Neural progenitor cell (in vitro differentiated cells): Measurements from ENCODE around the gene LRRC26. TPM values are rescaled to one million over a fixed set of nuclear protein-coding genes. Genes with fewer than 3 reads are reported as not detected.
"Not testable (repeated sequence)": the region's sequence is repeated elsewhere in the genome, so short reads cannot be mapped to it uniquely, and the experiment has no call there.

Experiments used
- DNase-seq: peaks from one replicate; pipeline ENCODE4 v3.0.0-alpha.2; 2016; ENCODE audit warnings: low spot score
- H2AFZ ChIP-seq: fragments of 200-600 bp; sonication (generic); replicated peaks from 2 replicates; pipeline ENCODE4 v1.6.1; 2016; ENCODE audit warnings: antibody characterized with exemption
- H3F3A ChIP-seq: fragments of 200-600 bp; sonication (generic); 2 replicates; pipeline ENCODE4 v1.6.1; 2016; ENCODE audit warnings: antibody characterized with exemption, low read depth
- H3K27ac ChIP-seq: fragments of 200-600 bp; sonication (generic); 2 replicates; pipeline ENCODE4 v1.5.1; 2016; ENCODE audit warnings: mild to moderate bottlenecking
- H3K27me3 ChIP-seq: fragments of 200-600 bp; sonication (generic); 2 replicates; pipeline ENCODE4 v1.6.1; 2016; ENCODE audit warnings: mild to moderate bottlenecking, moderate library complexity
- H3K36me3 ChIP-seq: fragments of 200-600 bp; sonication (generic); 2 replicates; pipeline ENCODE4 v1.5.1; 2016
- H3K4me1 ChIP-seq: fragments of 200-600 bp; sonication (generic); 2 replicates; pipeline ENCODE4 v1.6.1; 2016; ENCODE audit warnings: mixed run types
- H3K4me2 ChIP-seq: fragments of 200-600 bp; sonication (generic); 2 replicates; pipeline ENCODE4 v1.6.1; 2016
- H3K4me3 ChIP-seq: fragments of 200-600 bp; sonication (generic); 2 replicates; pipeline ENCODE4 v1.5.1; 2016
- H3K79me2 ChIP-seq: fragments of 200-600 bp; sonication (generic); 2 replicates; pipeline ENCODE4 v1.6.1; 2016; ENCODE audit warnings: low read depth
- H3K9ac ChIP-seq: fragments of 200-600 bp; sonication (generic); 2 replicates; pipeline ENCODE4 v1.6.1; 2016
- H3K9me3 ChIP-seq: fragments of 200-600 bp; sonication (generic); 2 replicates; pipeline ENCODE4 v1.5.1; 2016; ENCODE audit warnings: low read depth
- H4K20me1 ChIP-seq: fragments of 200-600 bp; sonication (generic); 2 replicates; pipeline ENCODE4 v1.6.1; 2016; ENCODE audit warnings: low read depth
- H3K27ac Mint-ChIP-seq: 3 replicates; pipeline ENCODE4 v1.8.0; 2021; ENCODE audit warnings: mixed read lengths
- H3K27me3 Mint-ChIP-seq: 2 replicates; pipeline ENCODE4 v1.8.0; 2022; ENCODE audit warnings: low read depth, mild to moderate bottlenecking, inconsistent platforms, moderate library complexity, mixed read lengths; ENCODE audit not compliant: insufficient read depth
- H3K36me3 Mint-ChIP-seq: 3 replicates; pipeline ENCODE4 v1.8.0; 2021; ENCODE audit warnings: mixed read lengths
- H3K4me1 Mint-ChIP-seq: 3 replicates; pipeline ENCODE4 v1.8.0; 2021; ENCODE audit warnings: mixed read lengths
- H3K4me3 Mint-ChIP-seq: 3 replicates; pipeline ENCODE4 v1.8.0; 2021; ENCODE audit warnings: mild to moderate bottlenecking, moderate library complexity, mixed read lengths
- H3K9me3 Mint-ChIP-seq: 3 replicates; pipeline ENCODE4 v1.8.0; 2020; ENCODE audit warnings: mixed read lengths
- EZH2 ChIP-seq: fragments of 200-600 bp; sonication (generic); IDR thresholded peaks from 2 replicates; pipeline ENCODE4 v1.6.1; 2017; ENCODE audit warnings: antibody characterized with exemption, mild to moderate bottlenecking, moderate library complexity
- EZH2phosphoT487 ChIP-seq: fragments of 200-600 bp; sonication (generic); IDR thresholded peaks from 2 replicates; pipeline ENCODE4 v1.6.1; 2017; ENCODE audit warnings: antibody characterized with exemption
- total RNA-seq: library from RNA; depleted of rRNA; stranded (reverse); fragments of >200 nt; gene quantifications from 2 replicates; pipeline ENCODE4 v1.2.3, GENCODE V29; 2015; ENCODE audit warnings: low replicate concordance
- TF ChIP-seq, protein P1 (sequence below): fragments of 200-600 bp; sonication (generic); IDR thresholded peaks from 2 replicates; pipeline ENCODE4 v1.5.1; 2017; ENCODE audit warnings: antibody characterized with exemption, mild to moderate bottlenecking

The LRRC26 gene
- total RNA-seq, 1 donor from 2014 or later = not detected

DNA sequence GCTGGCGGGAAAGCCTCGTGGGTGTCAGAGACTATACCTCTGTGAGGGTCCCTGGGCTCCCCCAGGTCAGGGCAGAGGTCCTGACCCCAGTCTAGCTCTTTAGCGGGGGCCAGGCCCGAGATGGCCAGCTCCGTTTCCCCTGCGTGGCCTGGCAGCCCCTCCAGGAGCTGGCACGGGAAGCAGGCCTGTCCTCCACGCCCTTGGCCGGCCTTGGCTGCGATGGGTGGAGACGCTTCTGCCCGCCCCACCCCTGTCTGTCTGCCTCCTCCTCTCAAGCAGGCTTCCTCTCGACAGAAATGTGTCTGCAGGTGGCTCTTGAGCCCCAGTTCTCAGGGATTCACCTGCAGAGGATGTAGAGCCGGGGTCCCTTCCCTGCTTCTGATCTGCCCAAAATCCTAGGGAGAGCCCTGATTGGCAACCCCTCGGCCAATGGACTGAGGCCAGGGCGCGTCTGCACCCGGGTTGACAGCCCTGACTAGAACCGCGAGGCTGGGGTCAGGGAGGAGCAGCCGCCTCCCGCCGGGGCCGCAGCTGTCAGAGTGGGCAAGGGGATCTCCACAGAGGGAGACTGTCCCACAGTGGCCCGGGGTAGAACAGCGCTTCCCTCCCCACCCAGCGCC is 33.5 kb downstream of the LRRC26 start:
- H3K36me3 Mint-ChIP-seq = peaks cover 1% of the 10 kb centered on the region
- Histone ChIP-seq H3K36me3 (no peaks in the 10 kb centered on the region), H3K4me2 (no peak overlapping the region), H3K4me1 (no peaks in the 10 kb centered on the region), H3K27me3 (peaks cover 100% of the 10 kb centered on the region), H3F3A (peaks cover 9% of the 10 kb centered on the region), H3K79me2 (no peaks in the 10 kb centered on the region), H4K20me1 (peaks cover 42% of the 10 kb centered on the region), H2AFZ (no peak overlapping the region), H3K9ac (no peak overlapping the region), H3K9me3 (no peaks in the 10 kb centered on the region), H3K4me3 (no peak overlapping the region), H3K27ac (no peak overlapping the region)
- TF ChIP-seq, protein P1, sequence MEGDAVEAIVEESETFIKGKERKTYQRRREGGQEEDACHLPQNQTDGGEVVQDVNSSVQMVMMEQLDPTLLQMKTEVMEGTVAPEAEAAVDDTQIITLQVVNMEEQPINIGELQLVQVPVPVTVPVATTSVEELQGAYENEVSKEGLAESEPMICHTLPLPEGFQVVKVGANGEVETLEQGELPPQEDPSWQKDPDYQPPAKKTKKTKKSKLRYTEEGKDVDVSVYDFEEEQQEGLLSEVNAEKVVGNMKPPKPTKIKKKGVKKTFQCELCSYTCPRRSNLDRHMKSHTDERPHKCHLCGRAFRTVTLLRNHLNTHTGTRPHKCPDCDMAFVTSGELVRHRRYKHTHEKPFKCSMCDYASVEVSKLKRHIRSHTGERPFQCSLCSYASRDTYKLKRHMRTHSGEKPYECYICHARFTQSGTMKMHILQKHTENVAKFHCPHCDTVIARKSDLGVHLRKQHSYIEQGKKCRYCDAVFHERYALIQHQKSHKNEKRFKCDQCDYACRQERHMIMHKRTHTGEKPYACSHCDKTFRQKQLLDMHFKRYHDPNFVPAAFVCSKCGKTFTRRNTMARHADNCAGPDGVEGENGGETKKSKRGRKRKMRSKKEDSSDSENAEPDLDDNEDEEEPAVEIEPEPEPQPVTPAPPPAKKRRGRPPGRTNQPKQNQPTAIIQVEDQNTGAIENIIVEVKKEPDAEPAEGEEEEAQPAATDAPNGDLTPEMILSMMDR = no peak
- TF ChIP-seq EZH2phosphoT487 = no peak
- no peak for TF ChIP-seq EZH2
- no peak overlapping the region for H3K4me3 Mint-ChIP-seq
- no peak for DNase-seq
- H3K4me1 Mint-ChIP-seq = peaks cover 2% of the 10 kb centered on the region
- no peak overlapping the region for H3K27ac Mint-ChIP-seq
- peaks cover 59% of the 10 kb centered on the region for H3K27me3 Mint-ChIP-seq
- H3K9me3 Mint-ChIP-seq = peaks cover 3% of the 10 kb centered on the region

DNA sequence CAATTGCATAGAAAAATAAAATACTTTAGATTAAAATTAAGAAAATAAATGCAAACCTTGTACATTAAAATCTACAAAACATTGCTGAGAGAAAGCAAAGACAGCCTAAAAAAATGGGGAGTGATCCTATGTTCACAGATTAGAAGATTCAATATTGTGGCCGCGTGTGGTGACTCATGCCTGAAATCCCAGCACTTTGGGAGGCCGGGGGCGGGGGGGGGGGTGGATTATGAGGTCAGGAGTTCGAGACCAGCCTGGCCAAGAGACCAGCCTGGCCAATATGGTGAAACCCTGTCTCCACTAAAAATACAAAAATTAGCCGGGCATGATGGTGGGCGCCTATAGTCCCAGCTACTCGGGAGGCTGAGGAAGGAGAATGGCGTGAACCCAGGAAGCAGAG is 34.7 kb downstream of the LRRC26 start:
- H4K20me1 ChIP-seq = peaks cover 30% of the 10 kb centered on the region
- H3K27ac Mint-ChIP-seq, H3K4me3 ChIP-seq, H3K9ac ChIP-seq, H3K9me3 Mint-ChIP-seq, H3K4me2 ChIP-seq, H2AFZ ChIP-seq, H3K4me1 Mint-ChIP-seq, H3K4me3 Mint-ChIP-seq, H3K27ac ChIP-seq, H3K36me3 ChIP-seq, H3K79me2 ChIP-seq, H3F3A ChIP-seq, DNase-seq, H3K36me3 Mint-ChIP-seq, H3K9me3 ChIP-seq, H3K4me1 ChIP-seq: not testable (repeated sequence)
- peaks cover 100% of the 10 kb centered on the region for H3K27me3 ChIP-seq
- peaks cover 53% of the 10 kb centered on the region for H3K27me3 Mint-ChIP-seq

DNA sequence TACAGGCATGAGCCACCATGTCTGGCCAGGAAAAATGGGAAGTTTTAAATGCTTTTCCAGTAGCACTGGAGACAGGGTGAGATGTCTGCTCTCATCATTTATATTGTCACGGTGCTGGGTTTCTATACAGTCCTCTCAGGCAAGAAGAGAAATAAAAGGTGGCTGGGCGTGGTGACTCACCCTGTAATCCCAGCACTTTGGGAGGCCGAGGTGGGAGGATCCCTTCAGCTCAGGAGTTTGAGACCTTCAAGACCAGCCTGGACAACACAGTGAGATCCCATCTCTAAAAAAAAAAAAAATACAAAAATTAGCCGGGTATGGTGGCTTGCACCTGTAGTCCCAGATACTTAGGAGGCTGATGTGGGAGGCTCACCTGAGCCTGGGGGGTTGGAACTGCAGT is 35.7 kb downstream of the LRRC26 start:
- no peak overlapping the region for H3K4me3 ChIP-seq
- H2AFZ ChIP-seq = no peak overlapping the region
- no peak overlapping the region for H3K9ac ChIP-seq
- no peak overlapping the region for H3K4me3 Mint-ChIP-seq
- H3K27me3 Mint-ChIP-seq = peaks cover 45% of the 10 kb centered on the region
- peaks cover 9% of the 10 kb centered on the region for H3F3A ChIP-seq
- no peaks in the 10 kb centered on the region for H3K9me3 ChIP-seq
- no peak overlapping the region for H3K27ac Mint-ChIP-seq
- peaks cover 21% of the 10 kb centered on the region for H4K20me1 ChIP-seq
- H3K4me1 ChIP-seq = no peaks in the 10 kb centered on the region
- TF ChIP-seq, protein P1 = no peak
- TF ChIP-seq EZH2 (no peak), EZH2phosphoT487 (no peak)
- H3K36me3 Mint-ChIP-seq = peaks cover 1% of the 10 kb centered on the region
- H3K4me1 Mint-ChIP-seq = peaks cover 2% of the 10 kb centered on the region
- H3K79me2 ChIP-seq = peaks cover 2% of the 10 kb centered on the region
- no peaks in the 10 kb centered on the region for H3K36me3 ChIP-seq
- H3K27me3 ChIP-seq = peaks cover 91% of the 10 kb centered on the region
- no peak overlapping the region for H3K4me2 ChIP-seq
- H3K9me3 Mint-ChIP-seq = peaks cover 3% of the 10 kb centered on the region
- no peak overlapping the region for H3K27ac ChIP-seq
- no peak for DNase-seq

DNA sequence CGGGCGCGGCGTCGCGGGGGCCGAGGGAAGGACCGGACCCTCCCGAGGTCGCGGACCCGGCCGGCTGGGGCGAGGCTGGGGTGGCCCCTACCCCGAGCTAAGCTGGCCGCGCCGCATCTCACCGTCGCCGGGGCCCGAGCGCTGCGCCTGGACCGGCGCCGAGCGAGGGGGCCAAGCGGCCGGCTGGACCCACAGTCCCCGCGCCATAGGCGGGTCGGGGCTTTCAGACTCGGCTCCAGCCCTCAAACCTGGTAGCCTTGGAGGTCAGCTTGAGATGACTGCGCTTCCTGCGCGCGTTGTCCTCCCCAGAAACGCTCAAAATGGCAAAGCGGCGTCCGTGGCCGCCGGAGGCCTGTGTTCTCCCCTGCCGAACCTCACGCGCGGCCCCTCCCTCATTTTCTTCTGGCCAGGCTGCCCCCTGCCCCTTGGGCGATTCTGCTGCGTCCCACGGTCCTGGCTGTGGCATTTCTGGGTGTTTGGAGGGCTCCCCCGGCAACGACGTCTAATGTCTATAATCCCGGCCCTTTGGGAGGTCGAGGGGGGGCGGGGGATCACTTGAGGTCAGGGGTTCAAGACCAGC is 39.6 kb downstream of the LRRC26 start:
- H3K4me1 ChIP-seq = peaks cover 7% of the 10 kb centered on the region
- Mint-ChIP-seq H3K4me1 (peaks cover 22% of the 10 kb centered on the region), H3K27ac (no peak overlapping the region), H3K4me3 (peak overlapping the region; percentile 95), H3K9me3 (no peaks in the 10 kb centered on the region), H3K36me3 (no peaks in the 10 kb centered on the region), H3K27me3 (peaks cover 18% of the 10 kb centered on the region)
- peak overlapping the region; percentile 83 for H3K4me3 ChIP-seq
- TF ChIP-seq EZH2 = no peak
- no peak for TF ChIP-seq EZH2phosphoT487
- TF ChIP-seq, protein P1 = no peak
- H2AFZ ChIP-seq = peak overlapping the region; percentile 75
- no peak overlapping the region for H3K9ac ChIP-seq
- H3F3A ChIP-seq = peaks cover 2% of the 10 kb centered on the region
- H3K79me2 ChIP-seq = peaks cover 22% of the 10 kb centered on the region
- peak overlapping the region; percentile 86 for H3K4me2 ChIP-seq
- peak; percentile 45 for DNase-seq
- no peak overlapping the region for H3K27ac ChIP-seq
- H3K9me3 ChIP-seq = no peaks in the 10 kb centered on the region
- no peaks in the 10 kb centered on the region for H3K36me3 ChIP-seq
- H4K20me1 ChIP-seq = peaks cover 11% of the 10 kb centered on the region
- H3K27me3 ChIP-seq = peaks cover 52% of the 10 kb centered on the region
